NOMO-1 treated with dmso at 0.1 percent for 144 hours (cell line): Measurements from ENCODE around the gene MAPK10.
"Not testable (repeated sequence)": the region's sequence is repeated elsewhere in the genome, so short reads cannot be mapped to it uniquely, and the experiment has no call there.

Experiments
- DNase-seq: peaks from one replicate; lab custom pipeline; 2025; ENCODE audit not compliant: unreplicated experiment; lab: John Stamatoyannopoulos, UW

MAPK10 gene

DNA sequence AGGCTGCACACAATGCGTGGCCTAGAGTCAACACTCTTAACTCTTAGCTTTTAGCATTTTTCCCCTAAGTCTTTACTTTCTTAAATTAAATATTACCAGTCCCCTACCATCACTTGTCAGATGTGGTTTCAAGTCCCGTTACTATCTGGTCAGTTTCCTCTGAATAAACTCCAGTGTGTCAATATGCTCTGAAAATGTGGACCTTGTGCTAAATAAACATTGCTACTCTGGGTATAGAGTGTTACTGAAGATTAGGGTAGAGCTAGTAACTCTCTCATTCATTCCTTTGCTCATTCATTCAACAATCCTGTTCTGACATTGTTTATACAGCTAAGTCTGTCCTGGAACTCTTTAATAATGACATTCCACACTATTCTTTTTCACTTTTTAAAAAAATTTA is 251.0 kb downstream of the MAPK10 start:
- no peak for DNase-seq

GRCh38 chr4:86108137-86108536 is 251.7 kb downstream of the MAPK10 start:
- DNase-seq, result no peak

GRCh38 chr4:86107112-86107511 is 252.7 kb downstream of the MAPK10 start:
- no peak for DNase-seq

- DNase-seq, result no peak
Observed at GRCh38 chr4:86106475-86106874, 253.4 kb downstream of the MAPK10 start.

DNA sequence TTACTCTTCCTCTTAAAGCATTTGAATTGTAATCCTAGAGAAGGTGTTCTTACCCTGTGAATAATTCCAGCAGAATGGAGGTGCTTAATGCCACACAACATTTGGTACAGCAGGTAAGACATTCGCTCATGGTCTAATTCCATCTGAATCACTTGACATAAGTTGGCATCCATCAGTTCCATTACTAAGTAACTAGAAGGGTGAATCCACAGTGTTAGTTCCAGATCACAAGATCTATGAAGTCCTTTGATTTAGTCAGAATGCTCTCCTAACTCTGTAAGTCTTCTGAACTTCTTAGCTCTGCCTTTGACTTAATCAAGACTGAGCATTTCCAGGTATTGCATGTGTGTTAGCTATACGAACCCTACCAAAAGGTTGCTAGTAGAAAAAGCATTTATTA is 258.0 kb downstream of the MAPK10 start:
- DNase-seq, result no peak

DNA sequence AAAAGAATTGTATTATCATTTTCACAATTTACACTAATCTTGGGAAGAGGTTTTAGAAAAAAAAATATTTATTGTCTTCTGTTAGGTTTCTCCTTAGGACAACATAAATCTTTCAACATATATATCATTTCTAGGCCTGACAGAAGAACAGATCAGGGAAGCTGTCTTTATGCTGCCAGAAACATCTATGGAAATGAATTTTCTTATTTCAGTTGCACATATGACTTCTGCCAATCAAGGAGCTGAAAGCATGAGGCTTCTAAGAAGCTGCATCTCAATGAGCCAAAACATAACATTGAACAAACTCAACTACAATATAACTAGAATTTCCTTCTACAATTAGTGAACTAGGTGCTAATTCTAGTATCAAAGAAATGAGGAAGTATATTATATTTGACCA is 258.4 kb downstream of the MAPK10 start:
- DNase-seq, result no peak

DNA sequence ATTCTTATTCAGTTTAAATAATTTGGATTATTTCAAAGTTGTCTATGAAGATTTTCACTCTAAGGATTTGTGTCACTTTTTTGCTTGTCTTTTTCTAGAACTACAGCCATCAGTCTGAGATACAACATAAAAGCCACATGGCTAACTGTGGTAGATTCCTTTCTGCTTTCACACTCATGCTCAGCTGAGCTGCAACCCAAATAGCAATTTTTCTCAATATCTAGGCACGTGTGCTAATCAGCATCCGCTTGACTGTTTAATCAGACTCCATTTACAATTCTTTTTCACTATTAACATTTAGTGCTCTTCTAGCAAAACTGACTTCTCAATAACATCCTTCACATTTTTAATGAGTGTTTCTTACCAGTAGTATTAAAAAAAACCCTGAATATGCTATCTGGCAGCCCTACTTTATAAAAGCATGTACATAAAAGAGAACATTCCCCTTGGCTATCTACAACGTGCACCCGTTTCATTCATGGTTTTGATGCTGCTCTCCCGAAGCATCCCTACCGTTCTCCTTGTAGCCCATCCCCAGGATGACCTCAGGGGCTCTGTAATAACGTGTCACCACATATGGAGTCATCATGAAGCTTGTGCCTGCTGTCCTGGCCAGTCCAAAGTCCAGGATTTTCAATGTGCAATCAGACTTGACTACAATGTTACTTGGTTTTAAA is 259.2 kb downstream of the MAPK10 start:
- no peak for DNase-seq

GRCh38 chr4:86099348-86099747 is 260.5 kb downstream of the MAPK10 start:
- DNase-seq, result no peak

- no peak for DNase-seq
Observed at GRCh38 chr4:86098691-86099090, 261.2 kb downstream of the MAPK10 start.

GRCh38 chr4:86096373-86096772 is 263.5 kb downstream of the MAPK10 start:
- no peak for DNase-seq

DNA sequence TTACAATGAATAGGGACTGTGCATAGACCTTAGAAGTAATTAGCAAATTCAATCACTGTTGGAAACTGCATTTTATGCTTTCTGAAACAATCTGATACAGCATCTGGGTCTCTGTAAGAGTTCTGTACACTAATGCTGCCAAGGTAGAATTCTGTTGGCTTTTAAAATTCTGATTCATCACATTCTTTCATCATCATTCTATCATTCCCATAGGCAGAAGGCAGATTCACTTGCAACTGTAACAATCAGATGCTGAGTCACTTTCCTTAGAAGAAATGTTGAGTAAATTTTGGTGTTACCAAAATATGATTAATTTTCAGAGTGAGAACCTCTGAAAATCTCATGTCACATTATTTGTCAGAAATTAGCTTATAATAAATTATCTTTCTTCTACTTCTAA is 267.2 kb downstream of the MAPK10 start:
- DNase-seq, result no peak

GRCh38 chr4:86091201-86091600 is 268.7 kb downstream of the MAPK10 start:
- no peak for DNase-seq

DNA sequence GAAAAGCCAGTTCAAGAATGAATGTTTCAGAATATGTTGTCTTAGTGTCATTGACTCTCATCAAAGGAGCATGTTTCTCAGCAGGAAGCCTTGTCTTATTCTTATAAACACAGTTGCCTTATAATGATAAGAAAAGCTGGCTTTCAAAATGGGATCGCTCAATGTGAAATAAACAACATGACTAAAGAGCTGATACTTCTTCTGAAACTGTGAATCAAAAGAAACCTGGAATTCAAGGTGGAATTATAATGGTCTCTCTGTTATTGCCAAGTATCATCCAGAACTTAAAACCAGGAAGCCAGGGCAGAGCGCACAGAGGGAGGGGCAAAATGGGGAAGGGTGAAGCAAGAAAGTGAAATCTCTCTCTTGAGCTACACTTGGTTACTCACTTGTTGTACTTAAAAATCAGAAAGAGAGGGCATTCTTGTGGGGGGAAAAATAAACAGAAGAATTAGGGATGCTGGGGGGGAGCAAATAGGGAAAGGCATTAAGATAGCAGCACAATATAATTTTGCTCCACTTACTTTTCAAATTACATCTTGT is 270.0 kb downstream of the MAPK10 start:
- no peak for DNase-seq

- DNase-seq, result no peak
Observed at GRCh38 chr4:86089053-86089452, 270.8 kb downstream of the MAPK10 start.

DNA sequence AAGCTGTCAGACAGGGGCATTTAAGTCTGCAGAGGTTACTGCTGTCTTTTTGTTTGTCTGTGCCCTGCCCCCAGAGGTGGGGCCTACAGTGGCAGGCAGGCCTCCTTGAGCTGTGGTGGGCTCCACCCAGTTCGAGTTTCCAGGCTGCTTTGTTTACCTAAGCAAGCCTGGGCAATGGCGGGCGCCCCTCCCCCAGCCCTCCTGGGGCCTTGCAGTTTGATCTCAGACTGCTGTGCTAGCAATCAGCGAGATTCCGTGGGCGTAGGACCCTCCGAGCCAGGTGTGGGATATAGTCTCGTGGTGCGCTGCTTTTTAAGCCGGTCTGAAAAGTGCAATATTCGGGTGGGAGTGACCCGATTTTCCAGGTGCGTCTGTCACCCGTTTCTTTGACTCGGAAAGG is 284.1 kb downstream of the MAPK10 start:
- not testable (repeated sequence) for DNase-seq

DNA sequence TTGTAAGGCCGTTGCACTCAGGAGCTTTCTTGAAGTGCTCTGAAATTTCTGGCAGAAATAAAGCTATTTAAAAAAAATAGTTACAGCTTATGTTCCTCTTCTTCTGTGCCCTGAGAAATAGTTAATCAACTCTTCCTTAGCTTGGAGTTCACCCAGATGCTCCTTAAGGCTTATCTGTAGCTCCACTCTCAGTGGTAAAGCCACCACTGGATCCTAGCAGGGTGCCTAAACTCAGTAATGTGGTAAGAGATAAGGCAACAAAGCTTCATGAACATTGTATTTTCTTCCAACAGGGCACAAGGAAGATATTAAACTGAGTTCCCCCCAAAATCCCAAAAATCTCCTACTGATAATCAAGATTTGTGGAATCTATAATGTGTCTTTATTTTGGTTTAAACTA is 299.5 kb downstream of the MAPK10 start:
- DNase-seq, result no peak

- DNase-seq, result no peak
Observed at GRCh38 chr4:86058621-86059020, 301.2 kb downstream of the MAPK10 start.

DNA sequence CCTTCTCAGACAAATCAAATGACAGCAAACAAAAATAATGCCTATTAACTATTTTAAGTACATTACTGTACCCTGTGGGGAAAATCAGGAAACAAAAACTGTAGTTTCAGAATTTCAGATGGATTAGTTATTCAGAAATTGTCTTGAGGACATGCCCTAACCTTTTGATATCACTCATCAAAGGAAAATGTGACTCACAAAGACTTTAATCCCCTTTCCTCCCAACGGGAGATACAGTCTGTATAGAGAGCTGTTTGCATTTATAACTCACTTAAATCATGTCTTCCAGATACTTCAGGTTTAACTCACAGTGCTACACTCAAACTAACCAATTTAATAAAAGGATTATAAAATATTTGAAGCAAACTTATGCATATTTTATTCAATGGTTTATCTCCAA is 304.0 kb downstream of the MAPK10 start:
- no peak for DNase-seq

GRCh38 chr4:86054286-86055032 is 305.4 kb downstream of the MAPK10 start:
- DNase-seq, result no peak

DNA sequence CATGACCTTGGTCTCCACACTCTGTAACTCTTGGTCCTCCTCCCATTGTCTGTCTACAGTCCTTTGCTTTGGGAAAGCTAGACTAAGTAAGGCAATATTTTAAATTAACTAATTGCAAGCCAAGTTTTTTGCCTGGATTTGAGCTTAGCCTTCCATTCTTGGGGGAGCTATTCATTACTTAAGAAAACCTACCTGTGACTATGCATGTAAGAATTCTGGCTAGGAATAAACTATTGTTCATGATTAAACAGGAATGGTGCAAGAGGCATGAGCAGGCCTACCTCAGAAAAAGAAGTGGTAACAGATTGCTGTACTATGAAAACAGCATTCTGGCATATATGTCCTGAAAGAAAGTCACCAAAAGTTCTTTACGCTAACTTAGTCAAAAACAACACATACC is 309.4 kb downstream of the MAPK10 start:
- DNase-seq, result no peak

GRCh38 chr4:86048426-86048825 is 311.4 kb downstream of the MAPK10 start:
- DNase-seq, result no peak

DNA sequence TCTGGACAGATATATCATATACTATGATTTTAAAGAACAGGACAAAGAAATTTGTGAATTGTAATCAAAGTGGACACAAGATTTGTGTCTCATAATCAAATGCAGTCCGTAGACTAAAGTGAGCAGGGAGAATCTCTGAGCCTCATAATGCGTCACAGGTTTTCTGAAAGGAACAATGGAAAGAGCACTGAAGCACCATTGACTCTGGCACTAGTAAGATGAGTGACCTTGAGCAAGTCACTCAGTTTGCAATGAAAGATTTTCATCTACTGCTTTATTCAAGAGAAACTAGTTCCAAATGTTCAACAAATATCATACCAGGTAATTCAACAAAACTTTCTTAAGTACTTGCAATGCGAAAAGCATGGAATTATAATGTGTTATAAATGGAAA is 315.3 kb downstream of the MAPK10 start:
- no peak for DNase-seq
